Measurements from ENCODE around the gene MOV10L1.
"Not testable (repeated sequence)": the region's sequence is repeated elsewhere in the genome, so short reads cannot be mapped to it uniquely, and the experiment has no call there.

MOV10L1 gene

GRCh38 chr22:50138988-50139387 lies 49.2 kb downstream of the MOV10L1 start:
- no peak for DNase-seq (ENCODE audit: low spot score)

DNA sequence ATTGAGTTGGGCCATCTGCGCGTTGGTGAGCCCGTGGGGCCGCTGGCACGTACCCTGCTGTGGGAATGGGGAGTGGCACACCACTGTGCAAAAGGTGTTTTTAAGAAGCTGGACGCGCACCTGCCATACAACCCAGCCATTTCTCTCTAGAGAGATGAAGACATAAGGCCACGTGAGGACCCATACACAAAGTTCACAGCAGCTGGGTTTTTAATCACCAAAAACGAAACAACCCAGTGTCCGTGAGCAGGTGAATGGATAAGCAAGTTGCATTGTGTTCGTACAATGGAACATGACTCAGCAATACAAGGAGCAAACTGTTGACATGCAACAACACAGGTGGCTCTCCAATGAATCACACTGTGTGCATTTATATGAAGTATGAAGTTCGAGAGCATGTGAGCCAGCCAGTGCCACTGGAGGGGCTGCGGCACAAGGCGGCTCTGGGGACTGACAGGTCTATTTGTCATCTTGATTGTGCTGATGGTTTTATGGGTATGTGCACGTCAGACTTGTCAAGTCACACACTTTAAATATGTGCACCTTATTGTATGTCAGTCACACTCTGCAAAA lies 50.1 kb downstream of the MOV10L1 start:
- no peak for DNase-seq (ENCODE audit: low spot score)

- no peak for DNase-seq (ENCODE audit: low spot score)
These were observed 50.8 kb downstream of the MOV10L1 start for GRCh38 chr22:50140615-50141014.

DNA sequence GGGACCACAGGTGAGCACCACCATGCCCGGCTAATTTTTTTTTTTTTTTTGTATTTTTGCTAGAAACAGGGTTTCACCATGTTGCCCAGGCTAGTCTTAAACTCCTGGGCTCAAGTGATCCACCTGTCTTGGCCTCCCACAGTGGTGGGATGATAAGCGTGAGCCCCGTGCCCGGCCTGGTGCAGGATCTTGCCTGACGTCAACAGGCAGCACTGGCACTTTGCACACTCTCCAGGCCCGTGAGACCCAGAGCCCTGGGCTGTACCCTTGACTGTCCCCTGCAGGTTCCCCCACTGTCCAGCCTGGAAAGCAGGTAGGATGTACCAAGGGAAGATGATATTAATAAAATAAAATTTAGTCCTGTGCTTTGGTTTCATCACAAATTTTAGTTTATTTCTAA lies 51.7 kb downstream of the MOV10L1 start:
- DNase-seq (ENCODE audit: low spot score): no peak

- DNase-seq (ENCODE audit: low spot score): no peak
These were observed 52.1 kb downstream of the MOV10L1 start for GRCh38 chr22:50141891-50142363.

DNA sequence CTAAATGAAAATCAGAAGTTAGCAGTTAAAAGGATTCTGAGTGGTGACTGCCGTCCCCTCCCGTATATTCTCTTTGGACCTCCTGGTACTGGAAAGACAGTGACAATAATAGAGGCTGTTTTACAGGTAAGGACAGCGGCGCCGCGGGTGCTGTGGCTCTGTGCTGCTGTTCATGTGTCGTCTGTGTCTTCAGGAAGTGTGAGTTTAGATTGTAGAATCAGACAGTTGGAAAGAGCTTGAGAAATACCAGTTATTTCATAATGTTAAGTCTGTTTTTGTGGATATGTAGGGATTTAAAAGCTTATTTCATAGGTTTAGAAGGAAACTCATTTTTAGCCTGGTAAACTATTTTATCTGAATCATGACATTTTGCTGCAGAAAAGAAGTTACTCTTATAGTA lies 53.3 kb downstream of the MOV10L1 start:
- DNase-seq (ENCODE audit: low spot score): no peak

DNA sequence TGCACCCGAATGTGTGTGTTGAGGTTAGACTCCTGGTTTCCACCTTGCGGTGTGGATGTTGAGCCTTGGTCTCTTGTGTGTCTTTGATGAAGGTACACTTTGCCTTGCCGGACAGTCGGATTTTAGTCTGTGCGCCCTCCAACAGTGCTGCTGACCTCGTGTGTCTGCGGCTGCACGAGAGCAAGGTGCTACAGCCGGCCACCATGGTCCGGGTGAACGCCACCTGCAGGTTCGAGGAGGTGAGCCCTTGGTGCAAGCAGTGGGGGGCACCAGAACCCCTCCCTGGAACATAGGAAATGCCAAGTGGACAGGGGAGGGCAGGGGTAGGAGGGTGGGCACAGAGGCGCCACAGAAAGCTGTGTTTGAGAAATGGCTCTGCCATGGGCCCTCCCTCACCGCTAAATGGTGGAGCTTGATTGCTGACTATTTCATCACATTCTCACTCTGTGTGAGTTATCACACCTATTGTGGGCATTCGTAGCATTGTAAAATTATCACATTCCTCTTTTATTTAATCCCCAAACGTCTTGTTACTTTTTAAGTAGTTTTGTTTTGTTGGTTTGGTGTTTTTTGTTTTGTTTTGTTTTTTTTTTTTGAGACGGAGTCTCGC lies 54.3 kb downstream of the MOV10L1 start:
- DNase-seq (ENCODE audit: low spot score): no peak

- no peak for DNase-seq (ENCODE audit: low spot score)
These were observed 56.1 kb downstream of the MOV10L1 start for GRCh38 chr22:50145721-50146438.

DNA sequence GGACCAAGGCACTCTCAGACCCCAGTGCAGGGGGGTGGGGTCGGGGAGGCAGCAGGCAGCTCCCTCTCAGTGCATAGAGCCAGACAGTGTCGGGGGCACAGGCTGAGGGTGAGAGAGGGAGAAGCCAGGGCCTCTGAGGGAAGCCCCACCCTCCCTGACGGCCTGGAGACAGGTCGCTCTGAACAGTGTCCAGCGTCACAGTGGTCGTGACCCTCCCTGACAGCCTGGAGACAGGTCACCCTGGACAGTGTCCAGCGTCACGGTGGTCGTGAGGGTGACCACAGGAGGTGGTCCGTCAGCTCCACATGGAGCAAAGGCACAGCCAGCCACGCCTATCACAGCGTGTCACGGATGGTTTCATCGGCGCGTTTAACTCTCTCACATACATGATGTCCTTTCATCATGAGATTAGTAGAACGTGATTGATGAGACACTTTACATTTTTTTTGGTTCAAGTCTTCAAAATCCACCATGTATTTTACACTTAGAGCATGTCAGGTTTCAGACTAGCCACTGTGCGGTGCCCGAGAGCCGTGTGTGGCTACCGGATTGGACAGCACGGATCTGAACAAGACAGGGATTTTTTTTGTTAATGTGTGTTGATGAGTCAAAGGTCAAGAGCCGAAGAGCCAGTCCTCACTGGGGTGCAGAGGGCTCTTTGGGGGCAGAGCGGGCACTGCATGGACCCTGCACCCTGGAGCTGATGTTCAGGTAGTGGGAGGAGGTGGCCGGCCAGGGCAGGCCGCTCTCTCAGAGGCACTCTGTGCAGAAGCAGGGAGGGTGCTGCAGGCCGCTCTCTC lies 56.8 kb downstream of the MOV10L1 start:
- DNase-seq (ENCODE audit: low spot score): peak; percentile 82

GRCh38 chr22:50147258-50148165 lies 57.7 kb downstream of the MOV10L1 start:
- DNase-seq (ENCODE audit: low spot score): not testable (repeated sequence)

GRCh38 chr22:50148166-50148500 lies 58.3 kb downstream of the MOV10L1 start:
- DNase-seq (ENCODE audit: low spot score): no peak

GRCh38 chr22:50148991-50149721 lies 59.4 kb downstream of the MOV10L1 start:
- DNase-seq (ENCODE audit: low spot score): peak; percentile 10

- no peak for DNase-seq (ENCODE audit: low spot score)
These were observed 60.6 kb downstream of the MOV10L1 start for GRCh38 chr22:50150161-50151129.

- DNase-seq (ENCODE audit: low spot score): no peak
These were observed 62.0 kb downstream of the MOV10L1 start for GRCh38 chr22:50151571-50152537.

GRCh38 chr22:50153056-50153755 lies 63.4 kb downstream of the MOV10L1 start:
- DNase-seq (ENCODE audit: low spot score): no peak

DNA sequence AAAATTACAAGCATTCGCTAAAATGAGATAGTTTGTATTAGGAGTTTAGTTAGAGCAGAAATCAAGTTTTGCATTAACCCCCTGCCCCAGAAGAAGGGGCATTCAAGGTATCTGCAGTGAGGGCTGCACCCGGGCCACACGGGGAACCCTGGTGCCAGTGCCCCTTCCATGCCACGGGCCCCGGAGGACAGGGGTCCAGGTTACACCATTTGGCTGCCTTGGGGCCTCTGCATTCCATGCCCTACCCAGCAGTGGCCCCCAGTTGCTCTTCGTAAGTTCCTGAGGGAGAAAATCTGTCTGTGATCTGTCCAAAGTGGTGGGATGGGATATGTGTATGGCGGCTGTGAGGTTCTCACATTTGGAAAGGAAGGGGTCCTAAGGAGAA lies 63.9 kb downstream of the MOV10L1 start:
- no peak for DNase-seq (ENCODE audit: low spot score)

DNA sequence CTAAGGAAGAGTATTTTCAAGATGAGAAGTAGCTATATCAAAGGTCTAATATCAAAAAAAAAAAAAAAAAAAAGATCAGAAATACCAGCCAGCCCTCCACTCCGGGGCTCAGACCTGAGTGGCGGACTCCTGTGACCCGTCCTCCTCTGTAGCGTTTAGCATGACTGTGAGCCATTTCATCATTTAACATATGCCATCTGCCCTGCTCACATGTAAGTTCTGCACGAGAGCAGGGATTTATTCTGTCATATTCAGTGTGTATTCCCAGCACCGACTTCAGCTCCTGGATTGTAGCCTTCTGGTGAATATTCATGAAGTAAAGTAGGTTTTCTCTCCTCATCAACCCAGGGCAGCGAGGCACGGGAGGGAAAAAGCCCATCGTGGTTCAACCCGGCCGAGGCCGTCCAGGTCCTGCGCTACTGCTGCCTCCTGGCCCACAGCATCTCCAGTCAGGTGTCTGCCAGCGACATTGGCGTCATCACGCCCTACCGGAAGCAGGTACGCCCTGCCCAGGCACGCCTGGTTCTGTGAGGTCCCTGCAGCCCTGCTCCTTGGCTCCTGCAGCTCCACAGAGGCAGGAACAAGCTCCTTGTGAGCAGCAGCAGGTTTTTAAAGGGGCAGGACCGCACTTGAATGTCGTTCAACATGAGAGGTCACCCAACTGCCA lies 68.0 kb downstream of the MOV10L1 start:
- no peak for DNase-seq (ENCODE audit: low spot score)
